Stromal cell of bone marrow (primary cell): Measurements from ENCODE around the gene SRM.
A peak's percentile ranks its signal among the peaks of the same experiment; 100 is the strongest.
"Not testable (repeated sequence)": the region's sequence is repeated elsewhere in the genome, so short reads cannot be mapped to it uniquely, and the experiment has no call there.

Experiments used
- DNase-seq: peaks from one replicate; pipeline ENCODE4 v3.0.0-alpha.2; 2012; ENCODE audit warnings: low read depth

SRM gene

GRCh38 chr1:11059968-11060830 is at the start of gene SRM:
Gene SRM, minus strand, starts transcription at chr1:11060018. Its CDS starts 75 bp downstream, at chr1:11059943.
- peak; percentile 82 for DNase-seq

DNA sequence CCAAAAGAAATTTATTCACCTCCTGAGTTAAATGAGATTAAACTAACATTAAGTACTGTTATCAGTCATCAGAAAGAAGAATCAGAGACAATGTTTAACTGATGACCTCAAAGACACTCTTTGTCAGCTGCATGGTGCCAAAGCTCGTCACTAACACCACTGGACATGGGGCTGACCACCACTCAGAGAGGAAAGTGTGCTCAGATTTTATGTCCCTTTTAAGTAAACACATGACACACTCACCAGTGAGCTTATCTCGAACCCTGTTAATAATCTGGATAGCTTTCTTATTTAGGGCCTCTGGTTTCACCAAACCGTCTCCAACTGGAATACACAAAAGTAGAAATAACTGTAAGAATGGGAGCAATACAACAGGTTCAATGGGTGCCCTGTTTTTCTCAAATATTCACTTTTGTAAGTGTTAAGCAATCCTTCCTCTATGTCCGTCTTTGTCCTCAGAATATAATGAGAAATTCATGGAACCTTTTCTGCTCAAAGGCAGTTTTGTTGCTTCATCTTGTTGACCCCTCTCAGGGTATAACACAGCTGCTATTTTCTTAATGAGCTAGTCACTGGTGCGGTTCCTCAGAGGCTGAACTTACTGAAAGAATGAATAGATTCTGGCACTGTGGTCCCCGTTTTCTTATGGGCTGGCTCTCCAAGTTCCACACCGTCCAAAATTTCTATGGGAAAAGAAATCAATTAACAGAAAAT is 49.4 kb upstream of the SRM start:
- no peak for DNase-seq

DNA sequence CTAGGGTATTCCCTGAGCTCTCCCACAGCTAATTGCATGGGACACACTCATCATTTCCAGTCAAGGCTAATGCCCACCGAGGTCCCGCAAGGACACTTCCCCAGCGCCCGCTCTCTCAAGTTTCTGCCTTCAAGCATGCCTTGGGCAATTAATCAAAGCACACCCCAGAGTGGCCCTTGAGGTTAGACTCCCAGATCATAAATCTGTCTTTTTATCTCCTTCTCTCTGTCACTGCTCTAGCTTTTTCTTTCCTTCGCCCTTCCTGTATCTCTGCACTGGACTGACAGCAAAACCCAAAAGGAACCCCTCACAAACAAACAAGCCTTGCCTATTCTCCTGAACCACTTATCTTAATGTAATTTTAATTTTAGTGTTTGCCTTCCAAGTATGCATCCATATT is 47.8 kb upstream of the SRM start:
- DNase-seq, result no peak

- DNase-seq, result no peak
Observed at GRCh38 chr1:11105586-11105985, 45.8 kb upstream of the SRM start.

DNA sequence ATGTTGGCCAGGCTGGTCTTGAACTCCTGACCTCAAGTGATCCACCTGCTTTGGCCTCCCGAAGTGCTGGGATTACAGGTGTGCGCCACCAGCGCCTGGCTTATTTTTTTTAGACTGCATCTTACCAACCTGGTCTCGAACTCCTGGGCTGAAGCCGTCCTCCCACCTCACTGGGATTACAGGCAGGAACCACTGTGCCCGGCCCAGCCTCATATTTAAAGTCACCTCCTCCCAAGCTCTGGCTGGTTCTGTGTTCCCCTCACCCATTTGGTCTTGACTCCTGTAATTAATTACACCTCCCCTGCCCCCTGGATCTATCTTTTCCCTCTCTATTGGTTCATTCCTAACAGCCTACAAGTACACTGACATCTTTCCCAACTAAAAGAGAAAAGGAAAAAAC is 41.5 kb upstream of the SRM start:
- DNase-seq, result no peak

GRCh38 chr1:11100806-11101205 is 41.0 kb upstream of the SRM start:
- DNase-seq, result not testable (repeated sequence)

- DNase-seq, result no peak
Observed at GRCh38 chr1:11100149-11100493, 40.3 kb upstream of the SRM start.

DNA sequence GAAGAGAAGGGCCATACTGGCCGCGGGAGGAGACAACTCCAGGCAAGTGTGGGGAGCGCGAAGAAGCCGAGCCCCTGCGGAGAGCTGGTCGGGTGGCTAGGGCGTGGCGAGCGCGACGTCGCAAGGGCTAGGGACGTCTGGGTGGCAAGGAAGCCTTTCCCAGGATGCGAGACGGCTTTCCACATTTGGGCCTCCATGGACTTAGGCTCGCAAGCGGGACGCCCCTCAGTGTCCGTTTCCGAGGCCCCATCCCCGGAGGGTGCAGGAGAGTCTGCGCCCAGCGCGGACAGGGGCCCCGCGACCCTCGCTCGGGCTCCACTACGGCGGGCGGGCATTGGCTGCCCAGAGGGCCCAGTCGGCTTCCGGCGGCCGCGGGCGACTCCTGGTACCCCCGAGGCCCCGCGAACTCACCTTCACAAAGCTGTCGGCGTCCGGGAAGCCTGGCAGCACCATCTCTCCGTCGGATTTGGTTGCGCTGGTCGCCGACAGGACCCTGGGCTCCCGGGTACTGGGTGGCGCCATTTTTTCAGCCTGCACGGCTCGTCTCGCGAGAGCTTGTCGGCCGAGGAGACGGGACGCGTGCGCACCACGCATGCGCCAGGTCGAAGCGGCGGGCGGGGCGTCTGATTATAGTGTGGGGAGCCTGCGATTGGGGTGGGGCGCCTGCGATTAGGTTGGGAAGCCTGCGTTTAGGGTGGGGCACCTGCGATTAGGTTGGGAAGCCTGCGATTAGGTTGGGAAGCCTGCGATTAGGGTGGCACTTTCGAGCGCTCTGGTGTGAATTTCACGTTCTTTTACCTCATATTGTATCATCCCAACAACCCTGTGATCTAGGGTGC is 39.7 kb upstream of the SRM start, which contains the start of gene EXOSC10:
Gene EXOSC10 (minus strand): TSS at position 560 of the 839 bp plus-strand sequence. CDS start 38 bp downstream, at position 522.
- DNase-seq, result peak; percentile 75

DNA sequence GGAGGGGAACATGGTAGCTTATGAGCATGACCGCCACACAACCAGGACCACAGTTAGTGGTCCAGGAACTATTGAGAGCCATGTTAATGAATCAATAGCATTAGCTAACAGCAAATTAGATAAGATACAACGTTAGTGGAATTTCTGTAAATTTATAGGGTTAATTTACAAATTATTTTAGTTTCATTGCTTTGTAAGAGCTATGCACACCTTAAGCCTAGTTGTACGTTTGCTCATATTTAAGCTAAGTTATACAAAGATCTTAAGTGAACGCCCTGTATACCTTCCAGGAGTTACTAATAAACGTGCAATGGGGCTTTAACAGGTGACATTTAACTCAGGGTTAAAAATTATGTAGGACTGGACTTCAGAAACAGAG is 39.1 kb upstream of the SRM start:
- DNase-seq, result no peak

GRCh38 chr1:11083784-11084183 is 24.0 kb upstream of the SRM start:
- DNase-seq, result not testable (repeated sequence)

- DNase-seq, result no peak
Observed at GRCh38 chr1:11080931-11081330, 21.1 kb upstream of the SRM start.

- DNase-seq, result peak; percentile 74
Observed at GRCh38 chr1:11078631-11079030, 18.8 kb upstream of the SRM start.

GRCh38 chr1:11073398-11073797 is 13.6 kb upstream of the SRM start:
- not testable (repeated sequence) for DNase-seq

DNA sequence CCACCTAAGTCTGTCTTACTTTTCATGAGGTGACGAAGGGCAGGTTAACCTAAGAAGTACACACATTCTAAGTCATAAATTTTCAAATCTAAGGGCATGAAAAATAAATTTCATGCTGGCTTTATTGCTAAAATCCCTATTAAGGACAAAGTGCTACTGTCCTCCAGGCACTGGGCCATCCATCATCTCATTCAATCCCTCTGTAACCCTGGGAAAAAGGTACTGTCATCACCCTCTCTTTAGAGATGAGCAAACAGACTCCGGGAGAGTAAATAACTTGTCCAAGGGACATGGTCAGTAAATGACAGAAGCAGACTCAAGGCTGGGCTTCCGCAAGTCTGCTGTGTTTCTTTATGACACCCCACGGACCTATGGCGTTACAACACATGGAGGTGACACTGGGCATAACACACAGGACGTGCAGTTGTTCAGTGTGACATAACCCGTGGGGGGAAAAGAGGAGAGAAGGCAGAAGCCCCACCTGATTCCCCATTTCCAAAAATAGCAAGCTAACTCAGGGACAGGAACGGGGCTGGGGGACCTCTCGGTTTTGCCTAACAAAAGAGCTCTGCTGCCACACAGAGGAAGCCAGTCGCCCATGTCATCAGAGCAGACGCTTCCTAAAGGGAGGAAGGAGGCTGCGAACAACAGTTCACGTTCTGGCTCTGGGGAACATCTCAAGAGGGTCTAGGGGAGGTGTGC is 12.5 kb upstream of the SRM start:
- no peak for DNase-seq

GRCh38 chr1:11071463-11072215 is 11.8 kb upstream of the SRM start:
- DNase-seq, result no peak

GRCh38 chr1:11070876-11071275 is 11.1 kb upstream of the SRM start:
- DNase-seq, result no peak

DNA sequence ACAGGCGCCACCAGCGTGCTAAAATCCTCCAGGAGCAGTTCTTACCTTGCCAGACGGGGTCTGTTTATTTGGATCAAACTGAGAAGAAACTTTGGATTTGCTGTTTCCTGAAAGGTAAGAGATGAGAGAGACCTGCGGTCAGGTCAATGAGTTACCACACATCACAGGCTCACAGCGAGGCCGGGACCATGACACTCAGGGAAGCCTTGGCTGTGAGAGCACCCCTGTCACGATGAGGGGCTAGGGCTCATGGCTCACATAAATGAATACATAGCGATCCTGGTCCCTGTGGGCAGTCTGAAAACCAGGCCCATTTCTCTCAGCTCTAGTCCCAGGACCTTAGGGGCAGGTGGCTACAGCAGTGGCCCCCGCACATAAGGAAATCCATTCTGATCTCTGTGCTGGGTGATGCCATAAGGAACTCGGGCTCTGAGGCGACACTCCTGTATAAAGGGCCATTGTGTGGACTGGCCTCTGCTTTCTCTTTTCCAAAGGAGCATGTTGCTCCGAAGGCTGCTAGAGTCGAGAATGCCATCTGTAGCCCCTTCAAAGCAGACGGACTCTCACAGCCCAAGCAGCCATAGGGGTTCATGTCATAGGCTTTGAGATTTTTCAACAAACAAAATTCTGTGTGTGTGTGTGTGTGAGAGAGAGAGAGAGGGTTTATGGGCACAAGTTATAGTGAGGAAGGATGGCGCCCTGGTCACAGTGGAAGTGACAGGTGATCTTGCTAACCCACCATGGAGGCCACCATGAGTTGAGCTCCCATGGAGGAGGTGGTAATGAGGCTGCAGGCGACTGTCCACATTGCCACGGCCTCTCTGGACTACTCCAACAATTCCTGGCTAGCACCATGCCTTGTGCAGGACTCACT is 9.0 kb upstream of the SRM start:
- no peak for DNase-seq

GRCh38 chr1:11067716-11068599 is 8.1 kb upstream of the SRM start:
- no peak for DNase-seq

GRCh38 chr1:11065796-11066195 is 6.0 kb upstream of the SRM start:
- no peak for DNase-seq
